Mesothelial cell of epicardium (in vitro differentiated cells): ENCODE results near the gene SERPINB6. TPM values are rescaled to one million over a fixed set of nuclear protein-coding genes. Genes with fewer than 3 reads are reported as not detected.

Experiments used
- DNase-seq, 2 experiments: peaks; one replicate each; pipeline ENCODE4 v3.0.0; 2021; ENCODE audit warnings: low spot score in 2 of 2; ENCODE audit not compliant: unreplicated experiment in 2 of 2
- H3K27ac Mint-ChIP-seq: 2 replicates; pipeline ENCODE4 v1.8.0; 2021; ENCODE audit warnings: mixed read lengths
- H3K27me3 Mint-ChIP-seq: 2 replicates; pipeline ENCODE4 v1.8.0; 2021; ENCODE audit warnings: low read depth, mixed read lengths
- H3K36me3 Mint-ChIP-seq: 2 replicates; pipeline ENCODE4 v1.8.0; 2021; ENCODE audit warnings: mixed read lengths
- H3K4me1 Mint-ChIP-seq: 2 replicates; pipeline ENCODE4 v1.8.0; 2021; ENCODE audit warnings: mixed read lengths
- H3K4me3 Mint-ChIP-seq: 2 replicates; pipeline ENCODE4 v1.8.0; 2021; ENCODE audit warnings: mild to moderate bottlenecking, moderate library complexity, mixed read lengths
- H3K9me3 Mint-ChIP-seq: 2 replicates; pipeline ENCODE4 v1.8.0; 2021; ENCODE audit warnings: mixed read lengths
- CTCF ChIP-seq: fragments of 200-600 bp; sonication (generic); IDR thresholded peaks from one replicate; pipeline ENCODE4 v1.5.0; 2021; ENCODE audit warnings: antibody characterized with exemption; ENCODE audit not compliant: unreplicated experiment
- total RNA-seq: library from RNA; stranded (reverse); gene quantifications from 3 replicates; pipeline ENCODE4 v1.2.1, GENCODE V29; 2021

Gene SERPINB6
- total RNA-seq, 1 donor from 2014 or later, result 93.4 TPM

GRCh38 chr6:2940010-2940850 lies 31.1 kb downstream of the SERPINB6 start:
- peaks cover 9% of the 10 kb centered on the region for H3K9me3 Mint-ChIP-seq
- no peak for TF ChIP-seq CTCF
- no peak overlapping the region for H3K27ac Mint-ChIP-seq
- H3K27me3 Mint-ChIP-seq, result peaks cover 2% of the 10 kb centered on the region
- DNase-seq, result peak in 1 of 2 experiments; percentile 9
- no peak overlapping the region for H3K4me3 Mint-ChIP-seq
- H3K36me3 Mint-ChIP-seq, result peaks cover 2% of the 10 kb centered on the region
- H3K4me1 Mint-ChIP-seq, result peaks cover 22% of the 10 kb centered on the region

- peaks cover 9% of the 10 kb centered on the region for H3K9me3 Mint-ChIP-seq
- peaks cover 22% of the 10 kb centered on the region for H3K4me1 Mint-ChIP-seq
- no peak overlapping the region for H3K4me3 Mint-ChIP-seq
- no peak overlapping the region for H3K27ac Mint-ChIP-seq
- TF ChIP-seq CTCF, result no peak
- H3K27me3 Mint-ChIP-seq, result peaks cover 2% of the 10 kb centered on the region
- DNase-seq, result peak in 1 of 2 experiments; percentile 25
- H3K36me3 Mint-ChIP-seq, result no peaks in the 10 kb centered on the region
Observed at GRCh38 chr6:2939315-2940009, 31.9 kb downstream of the SERPINB6 start.

GRCh38 chr6:2938632-2939083 lies 32.7 kb downstream of the SERPINB6 start:
- DNase-seq, result peak in 1 of 2 experiments; percentile 19
- no peak overlapping the region for H3K4me3 Mint-ChIP-seq
- peaks cover 9% of the 10 kb centered on the region for H3K9me3 Mint-ChIP-seq

GRCh38 chr6:2938004-2938631 lies 33.2 kb downstream of the SERPINB6 start:
- peak in 1 of 2 experiments; percentile 14 for DNase-seq
- Mint-ChIP-seq H3K4me1 (peaks cover 20% of the 10 kb centered on the region), H3K27ac (no peak overlapping the region), H3K4me3 (no peak overlapping the region), H3K27me3 (peaks cover 7% of the 10 kb centered on the region), H3K9me3 (peaks cover 9% of the 10 kb centered on the region), H3K36me3 (no peaks in the 10 kb centered on the region)
- no peak for TF ChIP-seq CTCF

More at GRCh38 chr6:2938632-2939083, 32.7 kb downstream of the SERPINB6 start:
- Mint-ChIP-seq H3K4me1 (peaks cover 24% of the 10 kb centered on the region), H3K27me3 (peaks cover 7% of the 10 kb centered on the region), H3K27ac (no peak overlapping the region), H3K36me3 (no peaks in the 10 kb centered on the region)
- TF ChIP-seq CTCF, result no peak

- Mint-ChIP-seq H3K9me3 (peaks cover 9% of the 10 kb centered on the region), H3K4me3 (no peak overlapping the region), H3K27ac (no peak overlapping the region), H3K36me3 (no peaks in the 10 kb centered on the region), H3K4me1 (peaks cover 15% of the 10 kb centered on the region), H3K27me3 (peaks cover 7% of the 10 kb centered on the region)
- no peak for TF ChIP-seq CTCF
- DNase-seq, result peak in 1 of 2 experiments; percentile 26
Observed at GRCh38 chr6:2937627-2938003, 33.8 kb downstream of the SERPINB6 start.
